RCC 7860 (cell line): ENCODE data around the gene ZFYVE1.

Source experiments
- DNase-seq: peaks from one replicate; pipeline ENCODE4 v3.0.0-alpha.2; 2015; ENCODE audit warnings: low spot score
- FAIRE-seq: peaks from 2 replicates; lab custom pipeline; 2012; peaks lifted over from hg19 to GRCh38; lab: Jason Lieb, UNC

The ZFYVE1 gene

GRCh38 chr14:72925815-72926291, 101.1 kb downstream of the ZFYVE1 start:
- FAIRE-seq, result no peak
- no peak for DNase-seq

GRCh38 chr14:72925171-72925759, 101.6 kb downstream of the ZFYVE1 start:
- no peak for FAIRE-seq
- no peak for DNase-seq

- FAIRE-seq (no peak), DNase-seq (peak; percentile 24)
Measured at GRCh38 chr14:72924337-72924736, 102.6 kb downstream of the ZFYVE1 start.

- no peak for FAIRE-seq
- no peak for DNase-seq
Measured at GRCh38 chr14:72921396-72921795, 105.5 kb downstream of the ZFYVE1 start.

GRCh38 chr14:72920008-72920407, 106.9 kb downstream of the ZFYVE1 start:
- DNase-seq (no peak), FAIRE-seq (no peak)
